Measurements from ENCODE around the gene PADI4. TPM values are rescaled to one million over a fixed set of nuclear protein-coding genes. Genes with fewer than 3 reads are reported as not detected.

Gene PADI4
- total RNA-seq, 2 donors from 2014 or later, result not detected

- ATAC-seq, result no peak
- H3K27ac ChIP-seq, result no peak overlapping the region
These were observed 67.7 kb downstream of the PADI4 start for GRCh38 chr1:17375651-17376050.

GRCh38 chr1:17377325-17377953, 69.4 kb downstream of the PADI4 start:
- Histone ChIP-seq H3K36me3 (replicated peaks in 1 of 2; ENCODE audit: insufficient read depth in 1 of 2, low read depth in 2 of 2) (no peaks in the 10 kb centered on the region), H3K4me1 (no peaks in the 10 kb centered on the region), H3K9me3 (no peaks in the 10 kb centered on the region), H3K27me3 (no peaks in the 10 kb centered on the region), H3K4me3 (no peak overlapping the region), H3K27ac (no peak overlapping the region)
- TF ChIP-seq POLR2A (IDR thresholded peaks at IDR 0.05) (no peak), CTCF (IDR thresholded peaks at IDR 0.05) (no peak)
- DNase-seq, result no peak
- intact Hi-C loops (cut with DNase I), result no loop called here
- 9 to 15% methylated on average over 16 of the region's 16 CpGs for WGBS, 2 donors
- no peak for ATAC-seq

More at GRCh38 chr1:17375651-17376050, 67.7 kb downstream of the PADI4 start:
- Histone ChIP-seq H3K4me3 (no peak overlapping the region), H3K36me3 (replicated peaks in 1 of 2; ENCODE audit: insufficient read depth in 1 of 2, low read depth in 2 of 2) (no peaks in the 10 kb centered on the region), H3K4me1 (no peaks in the 10 kb centered on the region), H3K27me3 (no peaks in the 10 kb centered on the region), H3K9me3 (no peaks in the 10 kb centered on the region)
- intact Hi-C loops (cut with DNase I), result no loop called here
- no peak for TF ChIP-seq CTCF (IDR thresholded peaks at IDR 0.05)
- no peak for TF ChIP-seq POLR2A (IDR thresholded peaks at IDR 0.05)
- DNase-seq, result no peak
- WGBS, 2 donors, result 90 to 95% methylated on average over 10 of the region's 10 CpGs

GRCh38 chr1:17381161-17381560, 73.2 kb downstream of the PADI4 start:
- Histone ChIP-seq H3K27ac (no peak overlapping the region), H3K9me3 (no peaks in the 10 kb centered on the region), H3K36me3 (replicated peaks in 1 of 2; ENCODE audit: insufficient read depth in 1 of 2, low read depth in 2 of 2) (no peaks in the 10 kb centered on the region), H3K4me1 (no peaks in the 10 kb centered on the region), H3K4me3 (no peak overlapping the region), H3K27me3 (no peaks in the 10 kb centered on the region)
- TF ChIP-seq POLR2A (IDR thresholded peaks at IDR 0.05), result no peak
- TF ChIP-seq CTCF (IDR thresholded peaks at IDR 0.05), result no peak
- WGBS, 2 donors, result 50 to 91% methylated on average over 2 of the region's 2 CpGs
- DNase-seq, result no peak
- intact Hi-C loops (cut with DNase I), result no loop called here
- no peak for ATAC-seq

GRCh38 chr1:17392199-17392740, 84.3 kb downstream of the PADI4 start:
- WGBS, 2 donors, result 55 to 68% methylated on average over 9 to 10 of the region's 10 CpGs
- no peak for DNase-seq
- no peaks in the 10 kb centered on the region for H3K36me3 ChIP-seq (replicated peaks in 1 of 2; ENCODE audit: insufficient read depth in 1 of 2, low read depth in 2 of 2)
- H3K9me3 ChIP-seq, result no peaks in the 10 kb centered on the region
- H3K27ac ChIP-seq, result no peak overlapping the region
- no peaks in the 10 kb centered on the region for H3K4me1 ChIP-seq
- TF ChIP-seq CTCF (IDR thresholded peaks at IDR 0.05) (no peak), POLR2A (IDR thresholded peaks at IDR 0.05) (no peak)
- ATAC-seq, result no peak
- intact Hi-C loops (cut with DNase I), result no loop called here
- no peak overlapping the region for H3K4me3 ChIP-seq
- no peaks in the 10 kb centered on the region for H3K27me3 ChIP-seq

GRCh38 chr1:17393230-17393629, 85.2 kb downstream of the PADI4 start:
- Histone ChIP-seq H3K4me3 (no peak overlapping the region), H3K27me3 (no peaks in the 10 kb centered on the region), H3K27ac (no peak overlapping the region), H3K9me3 (no peaks in the 10 kb centered on the region), H3K36me3 (replicated peaks in 1 of 2; ENCODE audit: insufficient read depth in 1 of 2, low read depth in 2 of 2) (no peaks in the 10 kb centered on the region), H3K4me1 (no peaks in the 10 kb centered on the region)
- WGBS, 2 donors, result 60 to 71% methylated on average over 8 of the region's 8 CpGs
- TF ChIP-seq POLR2A (IDR thresholded peaks at IDR 0.05) (no peak), CTCF (IDR thresholded peaks at IDR 0.05) (no peak)
- intact Hi-C loops (cut with DNase I), result no loop called here
- no peak for ATAC-seq
- DNase-seq, result no peak
